SK-N-SH treated with all-trans-retinoic acid at 6 μM for 48 hours (cell line): ENCODE measurements around the gene TMEM14C.
"Not testable (repeated sequence)": the region's sequence is repeated elsewhere in the genome, so short reads cannot be mapped to it uniquely, and the experiment has no call there.

ENCODE experiments used
- ATAC-seq: fragments of 200-7000 bp; cut with Tn5 transposase; 3 replicates; pipeline ENCODE4 v1.9.1; 2020; ENCODE audit warnings: mild to moderate bottlenecking, moderate library complexity
- ARNTL ChIP-seq: fragments of 450-650 bp; formaldehyde crosslinking; IDR thresholded peaks from 2 replicates; pipeline ENCODE4 v1.5.0; 2020; ENCODE audit warnings: low read depth, mild to moderate bottlenecking, moderate library complexity, borderline replicate concordance
- BACH2 ChIP-seq: fragments of 250-450 bp; sonication (Bioruptor Pico); IDR thresholded peaks from 2 replicates; pipeline ENCODE4 v1.9.0; 2021; ENCODE audit warnings: mild to moderate bottlenecking, borderline replicate concordance
- CSDC2 ChIP-seq: fragments of 250-450 bp; sonication (Bioruptor Pico); IDR thresholded peaks from 2 replicates; pipeline ENCODE4 v1.5.0; 2020; ENCODE audit warnings: mild to moderate bottlenecking, moderate library complexity
- ESRRG ChIP-seq: fragments of 250-450 bp; sonication (Bioruptor Pico); IDR thresholded peaks from 2 replicates; pipeline ENCODE4 v1.6.1; 2021; ENCODE audit warnings: mild to moderate bottlenecking
- GLIS3 ChIP-seq: fragments of 250-450 bp; sonication (Bioruptor Pico); IDR thresholded peaks from 2 replicates; pipeline ENCODE4 v1.5.0; 2020; ENCODE audit warnings: mild to moderate bottlenecking, moderate library complexity
- ISL1 ChIP-seq: fragments of 250-450 bp; sonication (Bioruptor Pico); IDR thresholded peaks from 2 replicates; pipeline ENCODE4 v2.1.2; 2022; ENCODE audit warnings: mild to moderate bottlenecking, moderate library complexity
- OSR1 ChIP-seq: fragments of 250-450 bp; sonication (Bioruptor Pico); IDR thresholded peaks from 2 replicates; pipeline ENCODE4 v1.8.0; 2022; ENCODE audit warnings: moderate library complexity, mild to moderate bottlenecking, inconsistent platforms
- RARB ChIP-seq: fragments of 250-450 bp; sonication (Bioruptor Pico); IDR thresholded peaks from 2 replicates; pipeline ENCODE4 v1.8.0; 2021; ENCODE audit warnings: mild to moderate bottlenecking, moderate library complexity
- SNAI2 ChIP-seq: fragments of 250-450 bp; sonication (Bioruptor Pico); IDR thresholded peaks from 2 replicates; pipeline ENCODE4 v1.5.0; 2020; ENCODE audit warnings: mild to moderate bottlenecking, moderate library complexity
- TCF4 ChIP-seq: fragments of 250-450 bp; sonication (Bioruptor Pico); IDR thresholded peaks from 2 replicates; pipeline ENCODE4 v1.8.0; 2021; ENCODE audit warnings: mild to moderate bottlenecking, moderate library complexity, borderline replicate concordance
- TOX ChIP-seq: fragments of 250-450 bp; sonication (Bioruptor Pico); IDR thresholded peaks from 2 replicates; pipeline ENCODE4 v1.8.0; 2021; ENCODE audit warnings: mild to moderate bottlenecking, moderate library complexity, borderline replicate concordance
- ZC3H10 ChIP-seq: fragments of 250-450 bp; sonication (Bioruptor Pico); IDR thresholded peaks from 2 replicates; pipeline ENCODE4 v1.5.1; 2021; ENCODE audit warnings: mild to moderate bottlenecking, moderate library complexity
- ZFP3 ChIP-seq: fragments of 250-450 bp; sonication (Bioruptor Pico); IDR thresholded peaks from 2 replicates; pipeline ENCODE4 v1.5.0; 2020; ENCODE audit warnings: mild to moderate bottlenecking, moderate library complexity
- ZFP30 ChIP-seq: fragments of 450-650 bp; formaldehyde crosslinking; IDR thresholded peaks from 2 replicates; pipeline ENCODE4 v1.5.0; 2022; ENCODE audit warnings: mild to moderate bottlenecking, moderate library complexity
- ZNF70 ChIP-seq: fragments of 450-650 bp; formaldehyde crosslinking; IDR thresholded peaks from 2 replicates; pipeline ENCODE4 v1.5.0; 2020; ENCODE audit warnings: mild to moderate bottlenecking, moderate library complexity
- ZNF8 ChIP-seq: fragments of 450-650 bp; formaldehyde crosslinking; IDR thresholded peaks from 2 replicates; pipeline ENCODE4 v1.5.0; 2020; ENCODE audit warnings: mild to moderate bottlenecking, moderate library complexity
- TF ChIP-seq, protein P1 (sequence below): fragments of 250-450 bp; sonication (Bioruptor Pico); IDR thresholded peaks from 2 replicates; pipeline ENCODE4 v1.5.0; 2020; ENCODE audit warnings: mild to moderate bottlenecking, moderate library complexity
- TF ChIP-seq, protein P2 (sequence below): fragments of 250-450 bp; sonication (Bioruptor Pico); IDR thresholded peaks from 2 replicates; pipeline ENCODE4 v1.8.0; 2021; ENCODE audit warnings: low read depth, mild to moderate bottlenecking, moderate library complexity, borderline replicate concordance
- TF ChIP-seq, protein P3 (sequence below): fragments of 250-450 bp; sonication (Bioruptor Pico); IDR thresholded peaks from 2 replicates; pipeline ENCODE4 v1.5.1; 2021; ENCODE audit warnings: mild to moderate bottlenecking, moderate library complexity
- TF ChIP-seq, protein P4 (sequence below): fragments of 250-450 bp; sonication (Bioruptor Pico); IDR thresholded peaks from 2 replicates; pipeline ENCODE4 v1.8.0; 2020; ENCODE audit warnings: mild to moderate bottlenecking, moderate library complexity, borderline replicate concordance

Gene TMEM14C

DNA sequence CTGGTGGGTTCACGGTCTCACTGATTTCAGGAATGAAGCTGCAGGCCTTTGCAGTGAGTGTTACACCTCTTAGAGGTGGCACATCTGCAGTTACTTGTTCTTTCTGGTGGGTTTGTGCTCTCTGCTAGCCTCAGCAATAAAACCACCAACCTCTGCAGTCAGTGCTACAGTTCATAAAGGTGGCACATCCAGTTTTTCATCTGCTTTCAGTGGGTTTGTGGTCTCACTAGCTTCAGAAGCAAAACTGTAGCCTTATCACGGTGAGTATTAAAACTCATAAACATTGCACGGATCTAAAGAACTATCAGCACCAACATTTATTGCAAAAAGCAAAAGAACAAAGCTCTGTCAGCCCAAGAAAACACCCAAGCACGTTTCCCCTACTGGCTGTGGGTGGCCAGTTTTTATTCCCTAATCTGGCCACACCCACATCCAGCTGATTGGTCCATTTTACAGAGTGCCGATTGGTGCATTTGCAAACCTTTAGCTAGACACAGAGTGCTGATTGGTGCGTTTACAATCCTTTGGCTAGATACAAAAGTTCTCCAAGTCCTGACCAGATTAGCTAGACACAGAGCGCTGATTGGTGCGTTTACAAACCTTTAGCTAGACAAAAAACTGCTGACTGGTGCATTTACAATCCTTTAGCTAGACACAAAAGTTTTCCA, 3.4 kb upstream of the TMEM14C start:
- no peak for ATAC-seq

DNA sequence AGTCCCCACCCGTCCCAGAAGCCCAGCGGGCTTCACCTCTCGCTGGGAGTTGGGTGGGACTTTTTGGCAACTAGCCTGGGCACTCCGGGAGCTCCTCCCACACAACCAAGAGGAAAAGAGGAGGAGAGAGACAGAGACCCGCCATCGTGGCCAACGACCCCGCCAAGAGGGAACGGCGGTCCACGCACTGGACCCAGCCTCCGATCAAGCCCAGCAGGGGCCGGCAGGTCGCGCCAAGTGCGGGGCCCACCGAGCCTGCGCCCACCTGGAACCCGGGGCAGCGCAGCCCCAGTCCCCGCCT, 3.0 kb upstream of the TMEM14C start:
- no peak for TF ChIP-seq TCF4 (CRISPR knock-in tag)
- no peak for ATAC-seq

More for the DNA sequence above, 3.4 kb upstream of the TMEM14C start:
- TF ChIP-seq ZFP30 (no peak), ZNF8 (CRISPR knock-in tag) (no peak), GLIS3 (CRISPR knock-in tag) (no peak), TOX (CRISPR knock-in tag) (no peak), RARB (CRISPR knock-in tag) (no peak), ZNF70 (CRISPR knock-in tag) (no peak), OSR1 (CRISPR knock-in tag) (no peak), TCF4 (CRISPR knock-in tag) (no peak), BACH2 (no peak), CSDC2 (no peak), ARNTL (no peak), ZFP3 (CRISPR knock-in tag) (no peak)
- TF ChIP-seq, protein P1, sequence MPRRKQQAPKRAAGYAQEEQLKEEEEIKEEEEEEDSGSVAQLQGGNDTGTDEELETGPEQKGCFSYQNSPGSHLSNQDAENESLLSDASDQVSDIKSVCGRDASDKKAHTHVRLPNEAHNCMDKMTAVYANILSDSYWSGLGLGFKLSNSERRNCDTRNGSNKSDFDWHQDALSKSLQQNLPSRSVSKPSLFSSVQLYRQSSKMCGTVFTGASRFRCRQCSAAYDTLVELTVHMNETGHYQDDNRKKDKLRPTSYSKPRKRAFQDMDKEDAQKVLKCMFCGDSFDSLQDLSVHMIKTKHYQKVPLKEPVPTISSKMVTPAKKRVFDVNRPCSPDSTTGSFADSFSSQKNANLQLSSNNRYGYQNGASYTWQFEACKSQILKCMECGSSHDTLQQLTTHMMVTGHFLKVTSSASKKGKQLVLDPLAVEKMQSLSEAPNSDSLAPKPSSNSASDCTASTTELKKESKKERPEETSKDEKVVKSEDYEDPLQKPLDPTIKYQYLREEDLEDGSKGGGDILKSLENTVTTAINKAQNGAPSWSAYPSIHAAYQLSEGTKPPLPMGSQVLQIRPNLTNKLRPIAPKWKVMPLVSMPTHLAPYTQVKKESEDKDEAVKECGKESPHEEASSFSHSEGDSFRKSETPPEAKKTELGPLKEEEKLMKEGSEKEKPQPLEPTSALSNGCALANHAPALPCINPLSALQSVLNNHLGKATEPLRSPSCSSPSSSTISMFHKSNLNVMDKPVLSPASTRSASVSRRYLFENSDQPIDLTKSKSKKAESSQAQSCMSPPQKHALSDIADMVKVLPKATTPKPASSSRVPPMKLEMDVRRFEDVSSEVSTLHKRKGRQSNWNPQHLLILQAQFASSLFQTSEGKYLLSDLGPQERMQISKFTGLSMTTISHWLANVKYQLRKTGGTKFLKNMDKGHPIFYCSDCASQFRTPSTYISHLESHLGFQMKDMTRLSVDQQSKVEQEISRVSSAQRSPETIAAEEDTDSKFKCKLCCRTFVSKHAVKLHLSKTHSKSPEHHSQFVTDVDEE (CRISPR knock-in tag), result no peak
- TF ChIP-seq, protein P2, sequence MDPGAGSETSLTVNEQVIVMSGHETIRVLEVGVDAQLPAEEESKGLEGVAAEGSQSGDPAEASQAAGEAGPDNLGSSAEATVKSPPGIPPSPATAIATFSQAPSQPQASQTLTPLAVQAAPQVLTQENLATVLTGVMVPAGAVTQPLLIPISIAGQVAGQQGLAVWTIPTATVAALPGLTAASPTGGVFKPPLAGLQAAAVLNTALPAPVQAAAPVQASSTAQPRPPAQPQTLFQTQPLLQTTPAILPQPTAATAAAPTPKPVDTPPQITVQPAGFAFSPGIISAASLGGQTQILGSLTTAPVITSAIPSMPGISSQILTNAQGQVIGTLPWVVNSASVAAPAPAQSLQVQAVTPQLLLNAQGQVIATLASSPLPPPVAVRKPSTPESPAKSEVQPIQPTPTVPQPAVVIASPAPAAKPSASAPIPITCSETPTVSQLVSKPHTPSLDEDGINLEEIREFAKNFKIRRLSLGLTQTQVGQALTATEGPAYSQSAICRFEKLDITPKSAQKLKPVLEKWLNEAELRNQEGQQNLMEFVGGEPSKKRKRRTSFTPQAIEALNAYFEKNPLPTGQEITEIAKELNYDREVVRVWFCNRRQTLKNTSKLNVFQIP (CRISPR knock-in tag), result no peak
- TF ChIP-seq, protein P3, sequence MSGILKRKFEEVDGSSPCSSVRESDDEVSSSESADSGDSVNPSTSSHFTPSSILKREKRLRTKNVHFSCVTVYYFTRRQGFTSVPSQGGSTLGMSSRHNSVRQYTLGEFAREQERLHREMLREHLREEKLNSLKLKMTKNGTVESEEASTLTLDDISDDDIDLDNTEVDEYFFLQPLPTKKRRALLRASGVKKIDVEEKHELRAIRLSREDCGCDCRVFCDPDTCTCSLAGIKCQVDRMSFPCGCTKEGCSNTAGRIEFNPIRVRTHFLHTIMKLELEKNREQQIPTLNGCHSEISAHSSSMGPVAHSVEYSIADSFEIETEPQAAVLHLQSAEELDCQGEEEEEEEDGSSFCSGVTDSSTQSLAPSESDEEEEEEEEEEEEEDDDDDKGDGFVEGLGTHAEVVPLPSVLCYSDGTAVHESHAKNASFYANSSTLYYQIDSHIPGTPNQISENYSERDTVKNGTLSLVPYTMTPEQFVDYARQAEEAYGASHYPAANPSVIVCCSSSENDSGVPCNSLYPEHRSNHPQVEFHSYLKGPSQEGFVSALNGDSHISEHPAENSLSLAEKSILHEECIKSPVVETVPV (CRISPR knock-in tag), result no peak
- TF ChIP-seq, all 23 proteins: peak for 0

DNA sequence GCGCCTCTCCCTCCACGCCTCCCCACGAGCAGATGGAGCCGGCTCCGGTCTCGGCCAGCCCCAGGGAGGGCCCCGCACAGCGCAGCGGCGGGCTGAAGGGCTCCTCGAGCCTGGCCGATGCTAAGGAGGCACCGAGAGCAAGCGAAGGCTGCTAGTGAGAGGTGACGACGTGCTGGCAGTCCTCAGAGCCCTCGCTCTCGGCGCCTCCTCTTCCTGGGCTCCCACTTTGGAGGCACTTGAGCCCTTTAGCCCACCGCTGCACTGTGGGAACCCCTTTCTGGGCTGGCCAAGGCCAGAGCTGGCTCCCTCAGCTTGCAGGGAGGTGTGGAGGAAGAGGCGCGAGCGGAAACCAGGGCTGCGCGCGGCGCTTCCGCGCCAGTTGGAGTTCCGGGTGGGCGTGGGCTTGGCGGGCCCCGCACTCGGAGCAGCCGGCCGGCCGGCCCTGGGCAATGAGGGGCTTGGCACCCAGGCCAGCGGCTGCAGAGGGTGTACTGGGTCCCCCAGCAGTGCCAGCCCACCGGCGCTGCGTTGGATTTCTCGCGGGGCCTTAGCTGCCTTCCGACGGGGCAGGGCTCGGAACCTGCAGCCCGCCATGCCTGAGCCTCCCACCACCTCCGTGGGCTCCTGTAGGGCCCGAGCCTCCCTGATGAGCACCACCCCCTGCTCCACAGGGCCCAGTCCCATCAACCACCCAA, 2.5 kb upstream of the TMEM14C start:
- TF ChIP-seq ZC3H10 (CRISPR knock-in tag), result no peak
- TF ChIP-seq ARNTL, result no peak
- TF ChIP-seq ZNF8 (CRISPR knock-in tag), result no peak
- ATAC-seq, result peak; percentile 10

DNA sequence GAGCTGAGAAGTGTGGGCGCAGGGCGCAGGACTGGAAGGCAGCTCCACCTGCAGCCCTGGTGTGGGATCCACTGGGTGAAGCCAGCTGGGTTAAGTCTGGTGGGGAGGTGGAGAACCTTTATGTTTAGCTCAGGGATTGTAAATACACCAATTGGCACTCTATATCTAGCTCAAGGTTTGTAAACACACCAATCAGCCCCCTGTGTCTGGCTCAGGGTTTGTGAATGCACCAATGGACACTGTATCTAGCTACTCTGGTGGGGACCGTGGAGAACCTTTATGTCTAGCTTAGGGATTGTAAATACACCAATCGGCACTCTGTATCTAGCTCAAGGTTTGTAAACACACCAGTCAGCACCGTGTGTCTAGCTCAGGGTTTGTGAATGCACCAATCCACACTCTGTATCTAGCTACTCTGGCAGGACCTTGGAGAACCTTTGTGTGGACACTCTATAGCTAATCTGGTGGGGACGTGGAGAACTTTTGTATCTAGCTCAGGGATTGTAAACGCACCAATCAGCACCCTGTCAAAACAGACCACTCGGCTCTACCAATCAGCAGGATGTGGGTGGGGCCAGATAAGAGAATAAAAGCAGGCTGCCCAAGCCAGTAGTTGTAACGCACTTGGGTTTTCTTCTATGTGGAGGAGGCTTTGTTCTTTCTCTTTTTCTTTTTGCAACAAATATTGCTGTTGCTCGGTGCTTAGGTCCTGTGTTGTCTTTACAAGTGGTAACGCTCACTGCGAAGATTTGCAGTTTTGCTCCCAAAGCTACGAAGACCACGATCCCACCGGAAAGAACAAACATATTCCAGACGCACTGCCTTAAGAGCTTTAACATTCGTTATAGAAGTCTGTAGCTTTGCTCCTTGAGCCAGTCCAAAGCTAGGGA, 1.7 kb upstream of the TMEM14C start:
- ATAC-seq, result not testable (repeated sequence)

DNA sequence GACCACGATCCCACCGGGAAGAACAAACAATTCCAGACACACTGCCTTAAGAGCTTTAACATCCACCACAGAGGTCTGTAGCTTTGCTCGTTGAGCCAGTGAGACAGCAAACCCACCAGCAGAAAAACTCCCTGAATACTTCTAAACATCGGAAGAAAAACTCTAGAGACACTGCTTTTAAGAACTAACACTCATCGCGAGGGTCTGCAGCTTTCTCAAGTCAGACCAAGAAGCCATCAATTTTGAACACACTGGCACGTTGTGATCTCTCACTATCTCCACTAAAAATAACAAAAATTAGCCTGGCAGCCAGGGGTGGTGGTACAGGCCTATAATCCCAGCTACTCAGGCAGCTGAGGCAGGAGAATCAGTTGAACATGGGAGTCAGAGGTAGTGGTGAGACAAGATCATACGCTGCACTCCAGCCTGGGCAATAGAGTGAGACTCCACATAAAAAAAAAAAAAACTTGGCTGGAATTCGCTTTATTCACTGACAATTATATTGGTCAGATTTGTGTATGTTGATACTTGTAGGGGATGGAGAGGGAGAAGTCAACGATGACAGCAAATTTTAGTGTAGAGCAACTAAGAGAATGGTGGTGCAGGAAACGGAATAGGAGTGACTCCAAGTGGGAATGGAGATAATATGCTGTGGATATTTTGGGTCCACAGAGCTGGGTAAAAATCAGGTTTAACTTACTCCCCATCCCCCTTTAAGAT, 860 bp upstream of the TMEM14C start:
- no peak for ATAC-seq
- TF ChIP-seq OSR1 (CRISPR knock-in tag), result no peak
- no peak for TF ChIP-seq SNAI2 (CRISPR knock-in tag)

DNA sequence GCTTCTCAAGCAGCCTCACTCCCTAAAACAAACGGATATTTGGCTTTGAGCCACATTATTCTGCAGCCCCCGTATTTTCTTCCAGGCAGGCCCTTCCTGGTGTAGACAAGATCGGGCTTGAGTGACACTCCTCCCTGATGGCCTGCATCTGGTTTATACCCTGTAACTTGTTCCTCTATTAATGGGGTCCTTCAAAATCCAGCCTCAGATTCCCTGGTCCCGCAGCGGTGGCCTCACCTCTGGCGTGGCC, 375 bp upstream of the TMEM14C start:
- TF ChIP-seq TOX (CRISPR knock-in tag), result no peak
- no peak for TF ChIP-seq ZFP30
- no peak for TF ChIP-seq ZFP3 (CRISPR knock-in tag)
- no peak for TF ChIP-seq ZC3H10 (CRISPR knock-in tag)
- no peak for TF ChIP-seq TCF4 (CRISPR knock-in tag)
- TF ChIP-seq RARB (CRISPR knock-in tag), result no peak
- no peak for TF ChIP-seq ESRRG
- no peak for TF ChIP-seq BACH2
- no peak for TF ChIP-seq ZNF8 (CRISPR knock-in tag)
- no peak for TF ChIP-seq SNAI2 (CRISPR knock-in tag)
- no peak for TF ChIP-seq ISL1 (CRISPR knock-in tag)
- TF ChIP-seq, protein P4, sequence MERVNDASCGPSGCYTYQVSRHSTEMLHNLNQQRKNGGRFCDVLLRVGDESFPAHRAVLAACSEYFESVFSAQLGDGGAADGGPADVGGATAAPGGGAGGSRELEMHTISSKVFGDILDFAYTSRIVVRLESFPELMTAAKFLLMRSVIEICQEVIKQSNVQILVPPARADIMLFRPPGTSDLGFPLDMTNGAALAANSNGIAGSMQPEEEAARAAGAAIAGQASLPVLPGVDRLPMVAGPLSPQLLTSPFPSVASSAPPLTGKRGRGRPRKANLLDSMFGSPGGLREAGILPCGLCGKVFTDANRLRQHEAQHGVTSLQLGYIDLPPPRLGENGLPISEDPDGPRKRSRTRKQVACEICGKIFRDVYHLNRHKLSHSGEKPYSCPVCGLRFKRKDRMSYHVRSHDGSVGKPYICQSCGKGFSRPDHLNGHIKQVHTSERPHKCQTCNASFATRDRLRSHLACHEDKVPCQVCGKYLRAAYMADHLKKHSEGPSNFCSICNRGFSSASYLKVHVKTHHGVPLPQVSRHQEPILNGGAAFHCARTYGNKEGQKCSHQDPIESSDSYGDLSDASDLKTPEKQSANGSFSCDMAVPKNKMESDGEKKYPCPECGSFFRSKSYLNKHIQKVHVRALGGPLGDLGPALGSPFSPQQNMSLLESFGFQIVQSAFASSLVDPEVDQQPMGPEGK (CRISPR knock-in tag), result no peak
- ATAC-seq, result no peak
